PC-3 (cell line): ENCODE data around the gene PDGFD.

Source experiments
- EZH2phosphoT487 ChIP-seq: fragments of 300-600 bp; sonication (generic); IDR thresholded peaks from 2 replicates; pipeline ENCODE4 v1.6.1; 2018; ENCODE audit warnings: mild to moderate bottlenecking, antibody characterized with exemption, low read length, borderline replicate concordance
- TF ChIP-seq, protein P1 (sequence below): fragments of 300-600 bp; sonication (generic); conservative IDR thresholded peaks from 2 replicates; pipeline ENCODE4 v1.5.1; 2017; ENCODE audit warnings: antibody characterized with exemption, low read depth, mild to moderate bottlenecking, low read length

DNA sequence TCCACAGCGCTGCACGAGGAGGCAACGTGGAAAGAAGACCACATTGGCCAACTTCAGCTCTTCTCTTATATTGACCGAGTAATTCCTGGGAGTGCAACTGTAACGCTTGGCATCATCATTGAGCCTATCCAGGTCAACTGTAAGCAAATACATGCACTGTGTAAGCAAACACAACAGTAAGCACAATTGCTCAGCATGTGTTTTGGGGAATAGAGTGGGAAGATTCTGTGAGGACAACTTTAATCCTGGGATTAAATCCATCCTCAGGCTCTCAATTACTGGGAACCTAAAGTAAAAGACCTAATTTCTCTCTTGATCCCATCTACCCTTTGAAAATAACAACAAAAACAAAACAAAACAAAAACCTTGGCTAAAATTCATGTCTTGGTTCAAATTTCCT, 237.0 kb downstream of the PDGFD start:
- TF ChIP-seq, protein P1, sequence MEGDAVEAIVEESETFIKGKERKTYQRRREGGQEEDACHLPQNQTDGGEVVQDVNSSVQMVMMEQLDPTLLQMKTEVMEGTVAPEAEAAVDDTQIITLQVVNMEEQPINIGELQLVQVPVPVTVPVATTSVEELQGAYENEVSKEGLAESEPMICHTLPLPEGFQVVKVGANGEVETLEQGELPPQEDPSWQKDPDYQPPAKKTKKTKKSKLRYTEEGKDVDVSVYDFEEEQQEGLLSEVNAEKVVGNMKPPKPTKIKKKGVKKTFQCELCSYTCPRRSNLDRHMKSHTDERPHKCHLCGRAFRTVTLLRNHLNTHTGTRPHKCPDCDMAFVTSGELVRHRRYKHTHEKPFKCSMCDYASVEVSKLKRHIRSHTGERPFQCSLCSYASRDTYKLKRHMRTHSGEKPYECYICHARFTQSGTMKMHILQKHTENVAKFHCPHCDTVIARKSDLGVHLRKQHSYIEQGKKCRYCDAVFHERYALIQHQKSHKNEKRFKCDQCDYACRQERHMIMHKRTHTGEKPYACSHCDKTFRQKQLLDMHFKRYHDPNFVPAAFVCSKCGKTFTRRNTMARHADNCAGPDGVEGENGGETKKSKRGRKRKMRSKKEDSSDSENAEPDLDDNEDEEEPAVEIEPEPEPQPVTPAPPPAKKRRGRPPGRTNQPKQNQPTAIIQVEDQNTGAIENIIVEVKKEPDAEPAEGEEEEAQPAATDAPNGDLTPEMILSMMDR, result no peak
- TF ChIP-seq EZH2phosphoT487, result no peak
